Osteocyte (in vitro differentiated cells): ENCODE data around the gene PALM3. TPM values are rescaled to one million over a fixed set of nuclear protein-coding genes. Genes with fewer than 3 reads are reported as not detected.

Source experiments
- DNase-seq: peaks from one replicate; pipeline ENCODE4 v3.0.0; 2021; ENCODE audit warnings: mixed read lengths; ENCODE audit not compliant: unreplicated experiment; ENCODE audit errors: extremely low spot score
- H3K27ac Mint-ChIP-seq: one replicate; pipeline ENCODE4 v1.8.0; 2021; ENCODE audit warnings: mild to moderate bottlenecking, mixed read lengths; ENCODE audit not compliant: unreplicated experiment
- H3K27me3 Mint-ChIP-seq: one replicate; pipeline ENCODE4 v1.8.0; 2021; ENCODE audit warnings: mixed read lengths; ENCODE audit not compliant: unreplicated experiment
- H3K36me3 Mint-ChIP-seq: one replicate; pipeline ENCODE4 v1.8.0; 2021; ENCODE audit warnings: mixed read lengths; ENCODE audit not compliant: unreplicated experiment
- H3K4me1 Mint-ChIP-seq: one replicate; pipeline ENCODE4 v1.8.0; 2021; ENCODE audit warnings: mixed read lengths; ENCODE audit not compliant: unreplicated experiment
- H3K4me3 Mint-ChIP-seq: one replicate; pipeline ENCODE4 v1.8.0; 2021; ENCODE audit warnings: mild to moderate bottlenecking, moderate library complexity, mixed read lengths; ENCODE audit not compliant: unreplicated experiment
- H3K9me3 Mint-ChIP-seq: one replicate; pipeline ENCODE4 v1.8.0; 2021; ENCODE audit warnings: mixed read lengths; ENCODE audit not compliant: unreplicated experiment
- CTCF ChIP-seq: fragments of 200-600 bp; sonication (generic); IDR thresholded peaks from 2 replicates; pipeline ENCODE4 v1.5.0; 2021; ENCODE audit warnings: antibody characterized with exemption, mild to moderate bottlenecking, moderate library complexity
- total RNA-seq: library from RNA; stranded (reverse); gene quantifications from 2 replicates; pipeline ENCODE4 v1.2.1, GENCODE V29; 2021

Gene PALM3
- total RNA-seq, 1 donor from 2014 or later: 0.30 TPM

GRCh38 chr19:14091813-14092462 is 30.1 kb upstream of the PALM3 start:
- Mint-ChIP-seq H3K9me3 (no peaks in the 10 kb centered on the region), H3K4me3 (peak overlapping the region; percentile 98), H3K36me3 (peaks cover 17% of the 10 kb centered on the region), H3K27ac (peak overlapping the region; percentile 96), H3K27me3 (no peaks in the 10 kb centered on the region), H3K4me1 (peaks cover 15% of the 10 kb centered on the region)
- no peak for TF ChIP-seq CTCF
- no peak for DNase-seq

GRCh38 chr19:14091081-14091812 is 29.4 kb upstream of the PALM3 start:
- Mint-ChIP-seq H3K9me3 (no peaks in the 10 kb centered on the region), H3K27ac (peak overlapping the region; percentile 96), H3K27me3 (no peaks in the 10 kb centered on the region), H3K4me3 (peak overlapping the region; percentile 98), H3K4me1 (peaks cover 15% of the 10 kb centered on the region), H3K36me3 (peaks cover 14% of the 10 kb centered on the region)
- no peak for DNase-seq
- TF ChIP-seq CTCF: peak; percentile 25

- Mint-ChIP-seq H3K36me3 (peaks cover 14% of the 10 kb centered on the region), H3K27me3 (no peaks in the 10 kb centered on the region), H3K4me1 (peaks cover 15% of the 10 kb centered on the region), H3K27ac (peak within 1 kb of the TSS; percentile 96), H3K4me3 (peak within 1 kb of the TSS; percentile 98), H3K9me3 (no peaks in the 10 kb centered on the region)
- DNase-seq: peak; percentile 91
- TF ChIP-seq CTCF: no peak
Measured at GRCh38 chr19:14090509-14091080, 28.7 kb upstream of the PALM3 start, which contains the start of gene SAMD1. SAMD1 (minus strand) TSS chr19:14090751.

GRCh38 chr19:14089662-14090508 is 28.0 kb upstream of the PALM3 start:
- H3K4me3 Mint-ChIP-seq: peak overlapping the region; percentile 74
- H3K27me3 Mint-ChIP-seq: no peaks in the 10 kb centered on the region
- peaks cover 15% of the 10 kb centered on the region for H3K4me1 Mint-ChIP-seq
- no peak for DNase-seq
- peaks cover 14% of the 10 kb centered on the region for H3K36me3 Mint-ChIP-seq
- no peaks in the 10 kb centered on the region for H3K9me3 Mint-ChIP-seq
- no peak for TF ChIP-seq CTCF
- H3K27ac Mint-ChIP-seq: peak overlapping the region; percentile 42
